Tongue (tissue), 3 donors: ENCODE measurements around the gene BYSL. TPM values are rescaled to one million over a fixed set of nuclear protein-coding genes. Genes with fewer than 3 reads are reported as not detected.

Source experiments
- DNase-seq: peaks from one replicate; pipeline ENCODE4 v3.0.0-alpha.2; 2015
- small RNA-seq: library from RNA; depleted of rRNA; stranded (forward); fragments of <200 nt; gene quantifications from one replicate; pipeline ENCODE3, GENCODE V24; 2014; ENCODE audit warnings: low replicate concordance
- total RNA-seq: library from RNA; depleted of rRNA; stranded (reverse); fragments of >200 nt; gene quantifications from one replicate; pipeline ENCODE4 v1.2.3, GENCODE V29; 2014

BYSL gene
- total RNA-seq, 1 donor from 2014 or later: 15.5 TPM

DNA sequence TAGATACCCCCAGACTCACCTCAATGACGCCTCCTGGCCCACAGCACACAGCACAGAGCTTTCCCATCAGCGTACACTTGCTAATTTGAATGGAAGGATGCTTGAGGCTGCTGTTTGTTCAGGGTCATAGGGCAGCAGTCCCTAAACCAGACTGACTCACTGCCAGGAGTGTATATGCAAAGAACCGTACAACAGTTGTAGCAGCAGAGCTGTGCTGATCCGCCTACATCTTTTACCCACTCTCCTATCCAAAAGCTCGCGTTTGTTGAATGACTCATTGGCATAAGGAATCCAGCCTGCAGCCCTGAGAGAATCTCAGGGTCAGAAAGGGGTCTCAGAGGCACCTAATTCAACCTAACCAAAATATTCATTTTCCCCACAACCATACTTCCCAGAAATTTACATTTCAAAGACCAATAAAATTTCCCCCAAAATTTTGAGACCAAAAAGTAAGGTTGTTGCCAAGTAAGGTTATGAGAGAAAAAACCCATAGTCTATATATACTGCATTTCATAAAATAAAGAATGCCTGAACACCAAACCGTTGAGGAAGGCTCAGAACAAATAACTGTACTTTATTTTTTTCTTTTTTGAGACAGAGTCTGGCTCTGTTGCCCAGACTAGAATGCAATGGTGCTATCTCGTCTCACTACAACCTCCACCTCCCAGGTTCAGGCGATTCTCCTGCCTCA, 55.6 kb downstream of the BYSL start:
- DNase-seq: no peak

Small RNAs within 50 kb of the gene (small RNA-seq; reads per million reads assigned to genes)
- not detected for gene RF00019

Other genes with a start within 250 kb of the BYSL start
- 30.7 TPM for gene TFEB, start 185.9 kb upstream of the BYSL start, total RNA-seq
- gene PGC, start 174.1 kb upstream of the BYSL start, total RNA-seq: not detected
- gene FRS3, start 141.6 kb upstream of the BYSL start, total RNA-seq: 2.4 TPM
- gene PRICKLE4, start 140.7 kb upstream of the BYSL start, total RNA-seq: 4.4 TPM
- 88.1 TPM for gene TOMM6, start 133.8 kb upstream of the BYSL start, total RNA-seq
- 4.1 TPM for gene USP49, start 26.1 kb upstream of the BYSL start, total RNA-seq
- 26.6 TPM for gene MED20, start 360 bp upstream of the BYSL start, total RNA-seq
- 20.3 TPM for gene CCND3, start 20.3 kb downstream of the BYSL start, total RNA-seq
- 18.8 TPM for gene TAF8, start 129.0 kb downstream of the BYSL start, total RNA-seq
- gene C6orf132, start 221.1 kb downstream of the BYSL start, total RNA-seq: 8.5 TPM